Astrocyte (in vitro differentiated cells and primary cell): ENCODE measurements around the gene PLEKHM3. TPM values are rescaled to one million over a fixed set of nuclear protein-coding genes. Genes with fewer than 3 reads are reported as not detected.

Experiments
- DNase-seq: peaks from one replicate; pipeline ENCODE4 v3.0.0-alpha.2; 2010; ENCODE audit warnings: low read depth
- FAIRE-seq: peaks from 2 replicates; lab custom pipeline; 2011; peaks lifted over from hg19 to GRCh38; lab: Jason Lieb, UNC
- H2AFZ ChIP-seq: 2 replicates; pipeline ENCODE4 v1.6.0; 2012; ENCODE audit warnings: low read depth, low read length, inconsistent platforms
- H3K27ac ChIP-seq: 2 replicates; pipeline ENCODE4 v1.5.1; 2011; ENCODE audit warnings: low read depth, low read length, inconsistent platforms
- H3K27me3 ChIP-seq: 2 replicates; pipeline ENCODE4 v1.6.0; 2011; ENCODE audit warnings: low read length, inconsistent platforms; ENCODE audit not compliant: insufficient read depth
- H3K36me3 ChIP-seq: 2 replicates; pipeline ENCODE4 v1.5.1; 2011; ENCODE audit warnings: low read length, inconsistent platforms; ENCODE audit not compliant: insufficient read depth
- H3K4me1 ChIP-seq: 2 replicates; pipeline ENCODE4 v1.5.1; 2011; ENCODE audit warnings: low read length, inconsistent platforms; ENCODE audit not compliant: insufficient read depth
- H3K4me2 ChIP-seq: 2 replicates; pipeline ENCODE4 v1.6.0; 2012; ENCODE audit warnings: low read length, inconsistent platforms
- H3K4me3 ChIP-seq: 2 replicates; pipeline ENCODE4 v1.5.1; 2011; ENCODE audit warnings: low read depth, mild to moderate bottlenecking, low read length, inconsistent platforms; ENCODE audit not compliant: insufficient read depth
- H3K79me2 ChIP-seq: 2 replicates; pipeline ENCODE4 v1.6.0; 2012; ENCODE audit warnings: mild to moderate bottlenecking, low read length, inconsistent platforms; ENCODE audit not compliant: insufficient read depth
- H3K9ac ChIP-seq: 2 replicates; pipeline ENCODE4 v1.6.0; 2012; ENCODE audit warnings: mild to moderate bottlenecking, low read length, inconsistent platforms
- H3K9me3 ChIP-seq: 2 replicates; pipeline ENCODE4 v1.5.1; 2012; ENCODE audit warnings: low read depth, mild to moderate bottlenecking, low read length, inconsistent platforms; ENCODE audit not compliant: insufficient read depth
- H4K20me1 ChIP-seq: 2 replicates; pipeline ENCODE4 v1.6.0; 2012; ENCODE audit warnings: low read length, inconsistent platforms; ENCODE audit not compliant: insufficient read depth
- H3K27ac Mint-ChIP-seq: one replicate; pipeline ENCODE4 v1.8.0; 2021; ENCODE audit warnings: mild to moderate bottlenecking, mixed read lengths; ENCODE audit not compliant: unreplicated experiment
- H3K27me3 Mint-ChIP-seq: one replicate; pipeline ENCODE4 v1.8.0; 2021; ENCODE audit warnings: low read depth, mixed read lengths; ENCODE audit not compliant: unreplicated experiment
- H3K36me3 Mint-ChIP-seq: one replicate; pipeline ENCODE4 v1.8.0; 2021; ENCODE audit warnings: low read depth, mixed read lengths; ENCODE audit not compliant: unreplicated experiment
- H3K4me1 Mint-ChIP-seq: one replicate; pipeline ENCODE4 v1.8.0; 2021; ENCODE audit warnings: low read depth, mixed read lengths; ENCODE audit not compliant: unreplicated experiment
- H3K4me3 Mint-ChIP-seq: one replicate; pipeline ENCODE4 v1.8.0; 2021; ENCODE audit warnings: mild to moderate bottlenecking, moderate library complexity, mixed read lengths; ENCODE audit not compliant: unreplicated experiment
- H3K9me3 Mint-ChIP-seq: one replicate; pipeline ENCODE4 v1.8.0; 2021; ENCODE audit warnings: mild to moderate bottlenecking, mixed read lengths; ENCODE audit not compliant: unreplicated experiment
- EZH2 ChIP-seq: IDR thresholded peaks from 2 replicates; pipeline ENCODE4 v1.6.1; 2012; ENCODE audit warnings: mild to moderate bottlenecking, low read length, inconsistent platforms; ENCODE audit not compliant: insufficient read depth
- total RNA-seq: library from RNA; stranded (reverse); gene quantifications from 2 replicates; pipeline ENCODE4 v1.2.1, GENCODE V29; 2021
- TF ChIP-seq, protein P1 (sequence below): IDR thresholded peaks from 2 replicates; pipeline ENCODE4 v1.5.1; 2011; ENCODE audit warnings: low read depth, mild to moderate bottlenecking, inconsistent platforms, low read length, moderate library complexity; ENCODE audit not compliant: insufficient read depth

The PLEKHM3 gene
- total RNA-seq, 1 donor from 2014 or later = 9.1 TPM

DNA sequence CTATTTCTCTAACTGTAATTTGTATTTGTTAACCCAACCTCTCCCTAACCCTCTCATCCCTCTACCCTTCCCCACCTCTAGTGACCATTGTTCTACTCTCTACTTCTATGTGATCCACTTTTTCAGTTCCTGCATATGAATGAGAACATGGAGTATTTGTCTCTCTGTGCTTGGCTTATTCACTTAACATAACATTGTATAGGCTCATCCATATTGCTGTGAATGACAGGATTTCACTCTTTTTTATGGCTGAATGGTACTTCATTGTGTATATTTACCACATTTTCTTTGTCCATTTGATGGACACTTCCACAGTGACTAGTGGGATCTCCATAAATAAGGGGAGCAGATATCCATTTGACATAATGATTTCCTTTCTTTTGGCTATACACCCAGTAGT, 103.7 kb downstream of the PLEKHM3 start:
- H3K27me3 Mint-ChIP-seq = no peaks in the 10 kb centered on the region
- no peaks in the 10 kb centered on the region for H3K79me2 ChIP-seq
- H4K20me1 ChIP-seq = no peaks in the 10 kb centered on the region
- no peak overlapping the region for H3K4me2 ChIP-seq
- H3K36me3 ChIP-seq = no peaks in the 10 kb centered on the region
- H3K27ac ChIP-seq = no peak overlapping the region
- H3K9me3 Mint-ChIP-seq = no peaks in the 10 kb centered on the region
- TF ChIP-seq EZH2 = no peak
- TF ChIP-seq, protein P1, sequence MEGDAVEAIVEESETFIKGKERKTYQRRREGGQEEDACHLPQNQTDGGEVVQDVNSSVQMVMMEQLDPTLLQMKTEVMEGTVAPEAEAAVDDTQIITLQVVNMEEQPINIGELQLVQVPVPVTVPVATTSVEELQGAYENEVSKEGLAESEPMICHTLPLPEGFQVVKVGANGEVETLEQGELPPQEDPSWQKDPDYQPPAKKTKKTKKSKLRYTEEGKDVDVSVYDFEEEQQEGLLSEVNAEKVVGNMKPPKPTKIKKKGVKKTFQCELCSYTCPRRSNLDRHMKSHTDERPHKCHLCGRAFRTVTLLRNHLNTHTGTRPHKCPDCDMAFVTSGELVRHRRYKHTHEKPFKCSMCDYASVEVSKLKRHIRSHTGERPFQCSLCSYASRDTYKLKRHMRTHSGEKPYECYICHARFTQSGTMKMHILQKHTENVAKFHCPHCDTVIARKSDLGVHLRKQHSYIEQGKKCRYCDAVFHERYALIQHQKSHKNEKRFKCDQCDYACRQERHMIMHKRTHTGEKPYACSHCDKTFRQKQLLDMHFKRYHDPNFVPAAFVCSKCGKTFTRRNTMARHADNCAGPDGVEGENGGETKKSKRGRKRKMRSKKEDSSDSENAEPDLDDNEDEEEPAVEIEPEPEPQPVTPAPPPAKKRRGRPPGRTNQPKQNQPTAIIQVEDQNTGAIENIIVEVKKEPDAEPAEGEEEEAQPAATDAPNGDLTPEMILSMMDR = no peak
- H3K9me3 ChIP-seq = no peaks in the 10 kb centered on the region
- no peak overlapping the region for H3K4me3 Mint-ChIP-seq
- H3K4me1 ChIP-seq = peaks cover 8% of the 10 kb centered on the region
- peaks cover 5% of the 10 kb centered on the region for H3K36me3 Mint-ChIP-seq
- no peak overlapping the region for H3K27ac Mint-ChIP-seq
- no peaks in the 10 kb centered on the region for H3K27me3 ChIP-seq
- H3K4me1 Mint-ChIP-seq = no peaks in the 10 kb centered on the region
- FAIRE-seq (no peak), DNase-seq (no peak)
- H2AFZ ChIP-seq = no peak overlapping the region
- H3K9ac ChIP-seq = no peak overlapping the region
- H3K4me3 ChIP-seq = no peak overlapping the region

DNA sequence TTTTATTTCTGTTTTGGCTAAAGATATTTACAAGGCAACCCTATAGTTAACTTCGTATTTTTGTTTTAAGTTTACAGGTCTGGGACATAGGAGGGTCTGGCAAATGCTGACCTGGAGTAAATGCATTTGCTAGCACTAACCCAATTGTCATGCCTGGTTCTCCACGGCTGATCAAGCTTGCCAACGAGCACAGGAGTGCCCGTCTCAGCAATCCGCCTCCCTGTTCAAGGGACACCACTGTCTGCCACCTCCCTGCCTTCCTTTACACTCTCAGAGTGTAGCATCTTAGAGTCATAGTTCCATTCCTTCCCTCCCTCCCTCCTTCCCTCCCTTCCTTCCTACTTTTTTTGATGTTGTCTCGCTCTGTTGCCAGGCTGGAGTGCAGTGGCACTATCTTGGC, 104.6 kb downstream of the PLEKHM3 start:
- H3K4me3 ChIP-seq = no peak overlapping the region
- H3K36me3 ChIP-seq = no peaks in the 10 kb centered on the region
- no peak overlapping the region for H3K4me2 ChIP-seq
- no peaks in the 10 kb centered on the region for H3K79me2 ChIP-seq
- DNase-seq (no peak), FAIRE-seq (no peak)
- H3K4me1 ChIP-seq = no peaks in the 10 kb centered on the region
- H3K9me3 ChIP-seq = no peaks in the 10 kb centered on the region
- Mint-ChIP-seq H3K4me3 (no peak overlapping the region), H3K4me1 (no peaks in the 10 kb centered on the region), H3K9me3 (no peaks in the 10 kb centered on the region), H3K27ac (no peak overlapping the region), H3K27me3 (no peaks in the 10 kb centered on the region), H3K36me3 (peaks cover 5% of the 10 kb centered on the region)
- H3K27me3 ChIP-seq = no peaks in the 10 kb centered on the region
- no peak overlapping the region for H2AFZ ChIP-seq
- no peaks in the 10 kb centered on the region for H4K20me1 ChIP-seq
- no peak for TF ChIP-seq EZH2
- TF ChIP-seq, protein P1 = no peak
- no peak overlapping the region for H3K9ac ChIP-seq
- no peak overlapping the region for H3K27ac ChIP-seq

DNA sequence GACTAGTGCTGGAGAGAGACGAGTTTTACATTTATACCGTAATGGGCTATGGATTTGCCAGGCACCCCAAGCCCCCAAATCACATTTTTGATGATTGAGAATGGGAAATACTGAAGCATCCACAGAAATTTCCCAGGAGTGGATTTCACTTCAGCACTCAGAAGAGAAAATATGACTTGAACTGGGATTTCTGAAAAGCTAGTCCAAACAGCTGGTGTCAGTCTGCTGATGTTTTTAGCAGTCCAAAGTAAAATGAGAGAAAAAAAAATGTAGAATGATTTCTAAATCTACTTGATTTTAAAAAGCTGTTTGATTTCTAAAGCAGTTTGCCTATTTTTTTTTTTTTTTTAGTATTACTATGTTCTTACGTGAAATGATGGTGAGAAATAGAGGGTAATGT, 105.0 kb downstream of the PLEKHM3 start:
- H2AFZ ChIP-seq = no peak overlapping the region

More for the DNA sequence above, 105.0 kb downstream of the PLEKHM3 start:
- H3K4me3 ChIP-seq = no peak overlapping the region
- H3K36me3 ChIP-seq = no peaks in the 10 kb centered on the region
- Mint-ChIP-seq H3K4me1 (no peaks in the 10 kb centered on the region), H3K27me3 (no peaks in the 10 kb centered on the region), H3K36me3 (peaks cover 3% of the 10 kb centered on the region), H3K4me3 (no peak overlapping the region), H3K9me3 (no peaks in the 10 kb centered on the region), H3K27ac (no peak overlapping the region)
- no peaks in the 10 kb centered on the region for H3K79me2 ChIP-seq
- FAIRE-seq (no peak), DNase-seq (no peak)
- TF ChIP-seq, protein P1 = no peak
- no peak for TF ChIP-seq EZH2
- H3K27ac ChIP-seq = no peak overlapping the region
- H3K27me3 ChIP-seq = no peaks in the 10 kb centered on the region
- no peak overlapping the region for H3K4me2 ChIP-seq
- no peak overlapping the region for H3K9ac ChIP-seq
- H3K9me3 ChIP-seq = no peaks in the 10 kb centered on the region
- H4K20me1 ChIP-seq = no peaks in the 10 kb centered on the region
- H3K4me1 ChIP-seq = no peaks in the 10 kb centered on the region
